WTC11 (cell line): ENCODE data around the gene NMRK1. TPM values are rescaled to one million over a fixed set of nuclear protein-coding genes. Genes with fewer than 3 reads are reported as not detected.

Source experiments
- ATAC-seq: fragments of 200-7000 bp; cut with Tn5 transposase; 2 replicates; pipeline ENCODE4 v1.10.0; 2021; ENCODE audit warnings: mild to moderate bottlenecking, moderate library complexity
- CTCF ChIA-PET: fragments of 300-600 bp; sonication (Branson Sonifier 250); formaldehyde crosslinking; loops from one replicate; lab custom pipeline; 2021; ENCODE audit warnings: antibody characterized with exemption; lab: Charles Lee
- POLR2A ChIA-PET: fragments of 350-600 bp; sonication (Branson Sonifier 250); formaldehyde crosslinking; loops from one replicate; lab custom pipeline; 2021; ENCODE audit warnings: antibody characterized with exemption; lab: Charles Lee
- DNase-seq: peaks from one replicate; pipeline ENCODE4 v3.0.0; 2021; ENCODE audit warnings: low spot score
- H3K27ac Mint-ChIP-seq: 2 replicates; pipeline ENCODE4 v1.8.0; 2021; ENCODE audit warnings: mixed read lengths
- H3K27me3 Mint-ChIP-seq: 2 replicates; pipeline ENCODE4 v1.8.0; 2021; ENCODE audit warnings: low read depth, mild to moderate bottlenecking, moderate library complexity, mixed read lengths
- H3K36me3 Mint-ChIP-seq: 2 replicates; pipeline ENCODE4 v1.8.0; 2021; ENCODE audit warnings: mixed read lengths
- H3K4me1 Mint-ChIP-seq: 2 replicates; pipeline ENCODE4 v1.8.0; 2022; ENCODE audit warnings: mixed read lengths
- H3K4me3 Mint-ChIP-seq: 2 replicates; pipeline ENCODE4 v1.8.0; 2021; ENCODE audit warnings: mild to moderate bottlenecking, moderate library complexity, mixed read lengths
- H3K9me3 Mint-ChIP-seq: 2 replicates; pipeline ENCODE4 v1.8.0; 2021; ENCODE audit warnings: mixed read lengths
- ATF1 ChIP-seq: sonication (generic); formaldehyde crosslinking; IDR thresholded peaks from 2 replicates; pipeline ENCODE4 v1.8.1; 2023; ENCODE audit warnings: mild to moderate bottlenecking, moderate library complexity, missing genetic modification reagents
- CBFB ChIP-seq: sonication (generic); formaldehyde crosslinking; IDR thresholded peaks from 2 replicates; pipeline ENCODE4 v1.8.1; 2022; ENCODE audit warnings: mild to moderate bottlenecking, low read depth, missing genetic modification reagents
- ETV6 ChIP-seq: sonication (generic); formaldehyde crosslinking; IDR thresholded peaks from 2 replicates; pipeline ENCODE4 v1.8.1; 2022; ENCODE audit warnings: mild to moderate bottlenecking, missing genetic modification reagents
- FOXK1 ChIP-seq: sonication (generic); formaldehyde crosslinking; IDR thresholded peaks from 2 replicates; pipeline ENCODE4 v1.8.0; 2022; ENCODE audit warnings: mild to moderate bottlenecking, moderate library complexity, missing genetic modification reagents
- FOXP1 ChIP-seq: sonication (generic); formaldehyde crosslinking; IDR thresholded peaks from 2 replicates; pipeline ENCODE4 v1.8.0; 2022; ENCODE audit warnings: missing genetic modification reagents, mild to moderate bottlenecking, moderate library complexity, borderline replicate concordance
- NR3C1 ChIP-seq: sonication (generic); formaldehyde crosslinking; conservative IDR thresholded peaks from 2 replicates; pipeline ENCODE4 v1.8.1; 2023; ENCODE audit warnings: low read depth, mild to moderate bottlenecking, missing genetic modification reagents
- RELA ChIP-seq: sonication (generic); formaldehyde crosslinking; IDR thresholded peaks from 2 replicates; pipeline ENCODE4 v1.8.1; 2022; ENCODE audit warnings: missing genetic modification reagents, mild to moderate bottlenecking, borderline replicate concordance
- RORB ChIP-seq: fragments of 250-450 bp; sonication (Bioruptor Pico); IDR thresholded peaks from 2 replicates; pipeline ENCODE4 v1.9.0; 2021; ENCODE audit warnings: mild to moderate bottlenecking
- SOX15 ChIP-seq: fragments of 250-450 bp; sonication (Bioruptor Pico); IDR thresholded peaks from 2 replicates; pipeline ENCODE4 v1.9.0; 2021; ENCODE audit warnings: mild to moderate bottlenecking
- TEAD1 ChIP-seq: sonication (generic); formaldehyde crosslinking; IDR thresholded peaks from 2 replicates; pipeline ENCODE4 v1.8.0; 2022; ENCODE audit warnings: mild to moderate bottlenecking, missing genetic modification reagents
- ZNF232 ChIP-seq: sonication (generic); formaldehyde crosslinking; IDR thresholded peaks from 2 replicates; pipeline ENCODE4 v1.8.0; 2022; ENCODE audit warnings: mild to moderate bottlenecking, missing genetic modification reagents
- ZNF263 ChIP-seq: sonication (generic); formaldehyde crosslinking; IDR thresholded peaks from 2 replicates; pipeline ENCODE4 v1.8.1; 2022; ENCODE audit warnings: low read depth, mild to moderate bottlenecking, moderate library complexity, missing genetic modification reagents
- total RNA-seq: library from RNA; stranded (reverse); gene quantifications from 3 replicates; pipeline ENCODE4 v1.2.3, GENCODE V29; 2021
- TF ChIP-seq, protein P1 (sequence below): fragments of 250-450 bp; sonication (Bioruptor Pico); IDR thresholded peaks from 2 replicates; pipeline ENCODE4 v1.9.0; 2021; ENCODE audit warnings: mild to moderate bottlenecking
- TF ChIP-seq, protein P2 (sequence below): sonication (generic); formaldehyde crosslinking; IDR thresholded peaks from 2 replicates; pipeline ENCODE4 v1.8.1; 2023; ENCODE audit warnings: mild to moderate bottlenecking, moderate library complexity, missing genetic modification reagents
- TF ChIP-seq, protein P3 (sequence below): fragments of 250-450 bp; sonication (Bioruptor Pico); IDR thresholded peaks from 2 replicates; pipeline ENCODE4 v1.9.0; 2021; ENCODE audit warnings: mild to moderate bottlenecking, borderline replicate concordance
- TF ChIP-seq, protein P4 (sequence below): sonication (generic); formaldehyde crosslinking; IDR thresholded peaks from 2 replicates; pipeline ENCODE4 v1.8.1; 2023; ENCODE audit warnings: mild to moderate bottlenecking, missing genetic modification reagents
- TF ChIP-seq, protein P5 (sequence below): sonication (generic); formaldehyde crosslinking; IDR thresholded peaks from 2 replicates; pipeline ENCODE4 v1.8.1; 2022; ENCODE audit warnings: low read depth, missing genetic modification reagents, borderline replicate concordance

NMRK1 gene
- total RNA-seq, 1 experiment from 2014 or later, result 14.5 TPM

DNA sequence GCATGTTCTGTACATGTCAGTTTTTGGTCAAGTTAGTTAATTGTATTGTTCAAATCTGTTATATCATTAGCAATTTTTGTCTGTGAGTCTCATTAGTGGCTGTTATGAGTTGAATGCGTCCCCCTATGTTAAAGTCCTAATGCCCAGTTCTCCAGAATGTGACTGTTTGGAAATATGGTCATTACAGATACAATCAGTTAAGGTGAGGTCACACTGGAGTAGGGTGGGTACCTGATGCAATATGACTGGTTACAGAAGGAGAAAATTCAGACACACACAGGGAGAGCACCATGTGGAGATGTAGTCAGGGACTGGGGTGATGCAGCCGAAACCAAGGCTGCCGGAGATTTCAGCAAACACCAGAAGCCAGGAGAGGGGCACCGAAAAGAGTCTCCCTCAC lies 15.1 kb downstream of the NMRK1 start (continued):
- TF ChIP-seq, protein P1, sequence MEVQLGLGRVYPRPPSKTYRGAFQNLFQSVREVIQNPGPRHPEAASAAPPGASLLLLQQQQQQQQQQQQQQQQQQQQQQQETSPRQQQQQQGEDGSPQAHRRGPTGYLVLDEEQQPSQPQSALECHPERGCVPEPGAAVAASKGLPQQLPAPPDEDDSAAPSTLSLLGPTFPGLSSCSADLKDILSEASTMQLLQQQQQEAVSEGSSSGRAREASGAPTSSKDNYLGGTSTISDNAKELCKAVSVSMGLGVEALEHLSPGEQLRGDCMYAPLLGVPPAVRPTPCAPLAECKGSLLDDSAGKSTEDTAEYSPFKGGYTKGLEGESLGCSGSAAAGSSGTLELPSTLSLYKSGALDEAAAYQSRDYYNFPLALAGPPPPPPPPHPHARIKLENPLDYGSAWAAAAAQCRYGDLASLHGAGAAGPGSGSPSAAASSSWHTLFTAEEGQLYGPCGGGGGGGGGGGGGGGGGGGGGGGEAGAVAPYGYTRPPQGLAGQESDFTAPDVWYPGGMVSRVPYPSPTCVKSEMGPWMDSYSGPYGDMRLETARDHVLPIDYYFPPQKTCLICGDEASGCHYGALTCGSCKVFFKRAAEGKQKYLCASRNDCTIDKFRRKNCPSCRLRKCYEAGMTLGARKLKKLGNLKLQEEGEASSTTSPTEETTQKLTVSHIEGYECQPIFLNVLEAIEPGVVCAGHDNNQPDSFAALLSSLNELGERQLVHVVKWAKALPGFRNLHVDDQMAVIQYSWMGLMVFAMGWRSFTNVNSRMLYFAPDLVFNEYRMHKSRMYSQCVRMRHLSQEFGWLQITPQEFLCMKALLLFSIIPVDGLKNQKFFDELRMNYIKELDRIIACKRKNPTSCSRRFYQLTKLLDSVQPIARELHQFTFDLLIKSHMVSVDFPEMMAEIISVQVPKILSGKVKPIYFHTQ (CRISPR knock-in tag), result no peak
- TF ChIP-seq NR3C1 (CRISPR knock-in tag) (no peak), ZNF232 (CRISPR knock-in tag) (no peak), SOX15 (CRISPR knock-in tag) (no peak), TEAD1 (CRISPR knock-in tag) (no peak), FOXK1 (CRISPR knock-in tag) (no peak), CBFB (CRISPR knock-in tag) (no peak), ETV6 (no peak), ATF1 (CRISPR knock-in tag) (no peak), FOXP1 (CRISPR knock-in tag) (no peak), RORB (CRISPR knock-in tag) (no peak)
- TF ChIP-seq, protein P2, sequence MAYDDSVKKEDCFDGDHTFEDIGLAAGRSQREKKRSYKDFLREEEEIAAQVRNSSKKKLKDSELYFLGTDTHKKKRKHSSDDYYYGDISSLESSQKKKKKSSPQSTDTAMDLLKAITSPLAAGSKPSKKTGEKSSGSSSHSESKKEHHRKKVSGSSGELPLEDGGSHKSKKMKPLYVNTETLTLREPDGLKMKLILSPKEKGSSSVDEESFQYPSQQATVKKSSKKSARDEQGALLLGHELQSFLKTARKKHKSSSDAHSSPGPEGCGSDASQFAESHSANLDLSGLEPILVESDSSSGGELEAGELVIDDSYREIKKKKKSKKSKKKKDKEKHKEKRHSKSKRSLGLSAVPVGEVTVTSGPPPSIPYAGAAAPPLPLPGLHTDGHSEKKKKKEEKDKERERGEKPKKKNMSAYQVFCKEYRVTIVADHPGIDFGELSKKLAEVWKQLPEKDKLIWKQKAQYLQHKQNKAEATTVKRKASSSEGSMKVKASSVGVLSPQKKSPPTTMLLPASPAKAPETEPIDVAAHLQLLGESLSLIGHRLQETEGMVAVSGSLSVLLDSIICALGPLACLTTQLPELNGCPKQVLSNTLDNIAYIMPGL (CRISPR knock-in tag), result no peak
- TF ChIP-seq, protein P3, sequence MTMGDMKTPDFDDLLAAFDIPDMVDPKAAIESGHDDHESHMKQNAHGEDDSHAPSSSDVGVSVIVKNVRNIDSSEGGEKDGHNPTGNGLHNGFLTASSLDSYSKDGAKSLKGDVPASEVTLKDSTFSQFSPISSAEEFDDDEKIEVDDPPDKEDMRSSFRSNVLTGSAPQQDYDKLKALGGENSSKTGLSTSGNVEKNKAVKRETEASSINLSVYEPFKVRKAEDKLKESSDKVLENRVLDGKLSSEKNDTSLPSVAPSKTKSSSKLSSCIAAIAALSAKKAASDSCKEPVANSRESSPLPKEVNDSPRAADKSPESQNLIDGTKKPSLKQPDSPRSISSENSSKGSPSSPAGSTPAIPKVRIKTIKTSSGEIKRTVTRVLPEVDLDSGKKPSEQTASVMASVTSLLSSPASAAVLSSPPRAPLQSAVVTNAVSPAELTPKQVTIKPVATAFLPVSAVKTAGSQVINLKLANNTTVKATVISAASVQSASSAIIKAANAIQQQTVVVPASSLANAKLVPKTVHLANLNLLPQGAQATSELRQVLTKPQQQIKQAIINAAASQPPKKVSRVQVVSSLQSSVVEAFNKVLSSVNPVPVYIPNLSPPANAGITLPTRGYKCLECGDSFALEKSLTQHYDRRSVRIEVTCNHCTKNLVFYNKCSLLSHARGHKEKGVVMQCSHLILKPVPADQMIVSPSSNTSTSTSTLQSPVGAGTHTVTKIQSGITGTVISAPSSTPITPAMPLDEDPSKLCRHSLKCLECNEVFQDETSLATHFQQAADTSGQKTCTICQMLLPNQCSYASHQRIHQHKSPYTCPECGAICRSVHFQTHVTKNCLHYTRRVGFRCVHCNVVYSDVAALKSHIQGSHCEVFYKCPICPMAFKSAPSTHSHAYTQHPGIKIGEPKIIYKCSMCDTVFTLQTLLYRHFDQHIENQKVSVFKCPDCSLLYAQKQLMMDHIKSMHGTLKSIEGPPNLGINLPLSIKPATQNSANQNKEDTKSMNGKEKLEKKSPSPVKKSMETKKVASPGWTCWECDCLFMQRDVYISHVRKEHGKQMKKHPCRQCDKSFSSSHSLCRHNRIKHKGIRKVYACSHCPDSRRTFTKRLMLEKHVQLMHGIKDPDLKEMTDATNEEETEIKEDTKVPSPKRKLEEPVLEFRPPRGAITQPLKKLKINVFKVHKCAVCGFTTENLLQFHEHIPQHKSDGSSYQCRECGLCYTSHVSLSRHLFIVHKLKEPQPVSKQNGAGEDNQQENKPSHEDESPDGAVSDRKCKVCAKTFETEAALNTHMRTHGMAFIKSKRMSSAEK (CRISPR knock-in tag), result no peak
- TF ChIP-seq, protein P4, sequence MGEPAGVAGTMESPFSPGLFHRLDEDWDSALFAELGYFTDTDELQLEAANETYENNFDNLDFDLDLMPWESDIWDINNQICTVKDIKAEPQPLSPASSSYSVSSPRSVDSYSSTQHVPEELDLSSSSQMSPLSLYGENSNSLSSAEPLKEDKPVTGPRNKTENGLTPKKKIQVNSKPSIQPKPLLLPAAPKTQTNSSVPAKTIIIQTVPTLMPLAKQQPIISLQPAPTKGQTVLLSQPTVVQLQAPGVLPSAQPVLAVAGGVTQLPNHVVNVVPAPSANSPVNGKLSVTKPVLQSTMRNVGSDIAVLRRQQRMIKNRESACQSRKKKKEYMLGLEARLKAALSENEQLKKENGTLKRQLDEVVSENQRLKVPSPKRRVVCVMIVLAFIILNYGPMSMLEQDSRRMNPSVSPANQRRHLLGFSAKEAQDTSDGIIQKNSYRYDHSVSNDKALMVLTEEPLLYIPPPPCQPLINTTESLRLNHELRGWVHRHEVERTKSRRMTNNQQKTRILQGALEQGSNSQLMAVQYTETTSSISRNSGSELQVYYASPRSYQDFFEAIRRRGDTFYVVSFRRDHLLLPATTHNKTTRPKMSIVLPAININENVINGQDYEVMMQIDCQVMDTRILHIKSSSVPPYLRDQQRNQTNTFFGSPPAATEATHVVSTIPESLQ (CRISPR knock-in tag), result no peak

DNA sequence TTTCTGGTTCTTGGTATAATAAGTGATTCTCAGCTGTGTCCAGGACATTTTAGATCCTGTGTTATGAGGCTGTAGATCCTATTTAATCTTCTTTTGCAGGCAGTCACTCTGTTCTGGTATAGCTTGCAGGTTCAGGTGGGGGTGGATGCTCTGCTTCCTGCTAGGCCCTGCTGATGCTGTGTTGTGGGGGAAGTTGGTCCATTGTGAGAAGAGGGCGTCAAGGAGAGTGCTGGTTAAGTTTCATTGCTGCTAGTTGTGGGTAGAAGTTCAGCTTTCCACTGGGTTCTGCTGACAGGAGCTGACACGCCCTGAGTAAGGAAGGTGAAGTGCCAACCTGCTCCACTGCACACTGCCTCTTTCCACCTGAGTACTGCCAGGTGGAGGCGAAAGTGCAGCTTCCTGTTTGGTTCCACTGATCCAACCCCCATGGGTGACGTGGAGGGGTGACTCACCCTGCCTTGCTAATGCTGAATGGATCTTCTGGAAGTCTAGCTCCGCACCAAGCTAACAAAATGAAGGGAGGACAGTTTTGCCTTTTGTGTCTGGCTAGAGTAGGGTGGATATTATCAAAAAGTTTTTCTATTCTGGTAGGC lies 16.3 kb downstream of the NMRK1 start:
- CTCF ChIA-PET, result interaction anchor here (1.0 kb wide), 1 partner anchor 298 kb away, joined by 5 read pairs; no protein-coding TSS in a partner anchor
- peak; percentile 67 for ATAC-seq
- Mint-ChIP-seq H3K27me3 (no peaks in the 10 kb centered on the region), H3K4me3 (no peak overlapping the region), H3K4me1 (peaks cover 19% of the 10 kb centered on the region), H3K27ac (no peak overlapping the region), H3K9me3 (no peaks in the 10 kb centered on the region), H3K36me3 (no peaks in the 10 kb centered on the region)
- DNase-seq, result no peak
- POLR2A ChIA-PET, result no interaction called here
- no peak for TF ChIP-seq RELA
- TF ChIP-seq, protein P3 (CRISPR knock-in tag), result no peak
- TF ChIP-seq, protein P5, sequence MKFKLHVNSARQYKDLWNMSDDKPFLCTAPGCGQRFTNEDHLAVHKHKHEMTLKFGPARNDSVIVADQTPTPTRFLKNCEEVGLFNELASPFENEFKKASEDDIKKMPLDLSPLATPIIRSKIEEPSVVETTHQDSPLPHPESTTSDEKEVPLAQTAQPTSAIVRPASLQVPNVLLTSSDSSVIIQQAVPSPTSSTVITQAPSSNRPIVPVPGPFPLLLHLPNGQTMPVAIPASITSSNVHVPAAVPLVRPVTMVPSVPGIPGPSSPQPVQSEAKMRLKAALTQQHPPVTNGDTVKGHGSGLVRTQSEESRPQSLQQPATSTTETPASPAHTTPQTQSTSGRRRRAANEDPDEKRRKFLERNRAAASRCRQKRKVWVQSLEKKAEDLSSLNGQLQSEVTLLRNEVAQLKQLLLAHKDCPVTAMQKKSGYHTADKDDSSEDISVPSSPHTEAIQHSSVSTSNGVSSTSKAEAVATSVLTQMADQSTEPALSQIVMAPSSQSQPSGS (CRISPR knock-in tag), result no peak
- TF ChIP-seq, protein P2 (CRISPR knock-in tag), result no peak
- TF ChIP-seq ZNF263, result no peak
